Kidney tubule cell (primary cell): ENCODE data around the gene SHC4.
A peak's percentile ranks its signal among the peaks of the same experiment; 100 is the strongest.
"Not testable (repeated sequence)": the region's sequence is repeated elsewhere in the genome, so short reads cannot be mapped to it uniquely, and the experiment has no call there.

Source experiments
- DNase-seq: peaks from one replicate; pipeline ENCODE4 v3.0.0-alpha.2; 2018; ENCODE audit warnings: low spot score

SHC4 gene

GRCh38 chr15:48883699-48884098 lies 80.0 kb downstream of the SHC4 start:
- no peak for DNase-seq

- no peak for DNase-seq
These were observed 83.6 kb downstream of the SHC4 start for GRCh38 chr15:48880070-48880634.

GRCh38 chr15:48877630-48878595 lies 85.8 kb downstream of the SHC4 start, which contains the start of gene EID1:
Gene EID1 (plus strand): TSS chr15:48878134. CDS start chr15:48878177, 43 bp downstream.
- peak; percentile 94 for DNase-seq

GRCh38 chr15:48876057-48876456 lies 87.7 kb downstream of the SHC4 start:
- DNase-seq: no peak

GRCh38 chr15:48875241-48875960 lies 88.3 kb downstream of the SHC4 start:
- DNase-seq: no peak

- no peak for DNase-seq
These were observed 91.1 kb downstream of the SHC4 start for GRCh38 chr15:48872632-48873031.

- DNase-seq: no peak
These were observed 92.2 kb downstream of the SHC4 start for GRCh38 chr15:48871542-48871941.

- DNase-seq: no peak
These were observed 93.8 kb downstream of the SHC4 start for GRCh38 chr15:48869966-48870365.

GRCh38 chr15:48868536-48868935 lies 95.2 kb downstream of the SHC4 start:
- DNase-seq: peak; percentile 64

GRCh38 chr15:48868023-48868422 lies 95.7 kb downstream of the SHC4 start:
- DNase-seq: no peak

- peak; percentile 30 for DNase-seq
These were observed 97.6 kb downstream of the SHC4 start for GRCh38 chr15:48866141-48866563.

- no peak for DNase-seq
These were observed 98.2 kb downstream of the SHC4 start for GRCh38 chr15:48865370-48866079.

- DNase-seq: no peak
These were observed 101.0 kb downstream of the SHC4 start for GRCh38 chr15:48862705-48863104.

- DNase-seq: peak; percentile 66
These were observed 101.8 kb downstream of the SHC4 start for GRCh38 chr15:48861813-48862431.

GRCh38 chr15:48859426-48859825 lies 104.3 kb downstream of the SHC4 start:
- no peak for DNase-seq

GRCh38 chr15:48858401-48858800 lies 105.3 kb downstream of the SHC4 start:
- DNase-seq: no peak

GRCh38 chr15:48856942-48857341 lies 106.8 kb downstream of the SHC4 start:
- no peak for DNase-seq

- DNase-seq: peak; percentile 54
These were observed 107.9 kb downstream of the SHC4 start for GRCh38 chr15:48855501-48856440.

GRCh38 chr15:48854434-48854833 lies 109.3 kb downstream of the SHC4 start:
- DNase-seq: not testable (repeated sequence)

GRCh38 chr15:48851956-48852355 lies 111.8 kb downstream of the SHC4 start:
- no peak for DNase-seq
